Thoracic aorta (tissue), 2 donors: ENCODE results near the gene OR2AE1. TPM values are rescaled to one million over a fixed set of nuclear protein-coding genes. Genes with fewer than 3 reads are reported as not detected.
"Not testable (repeated sequence)": the region's sequence is repeated elsewhere in the genome, so short reads cannot be mapped to it uniquely, and the experiment has no call there.

Experiments
- ATAC-seq: fragments of 150-250 bp; one replicate; pipeline ENCODE4 v1.8.0; 2017; ENCODE audit warnings: low read depth; ENCODE audit not compliant: insufficient number of reproducible peaks, low FRiP score
- DNase-seq: peaks from one replicate; pipeline ENCODE4 v3.0.0-alpha.2; 2020; ENCODE audit warnings: low spot score
- H3K27ac ChIP-seq, 2 donors: fragments of 200-600 bp; sonication (generic); 1 replicate in 1 of 2; 2 replicates in 1 of 2; pipeline ENCODE4 v1.5.1; 2016; ENCODE audit warnings: mild to moderate bottlenecking in 2 of 2, moderate library complexity in 2 of 2
- H3K27me3 ChIP-seq: fragments of 200-600 bp; sonication (generic); replicated peaks from 2 replicates; pipeline ENCODE4 v1.6.0; 2016; ENCODE audit warnings: mild to moderate bottlenecking; ENCODE audit not compliant: insufficient read depth
- H3K36me3 ChIP-seq: fragments of 200-600 bp; sonication (generic); one replicate; pipeline ENCODE4 v1.5.1; 2016
- H3K4me1 ChIP-seq, 2 donors: fragments of 200-600 bp; sonication (generic); 1 replicate in 1 of 2; 2 replicates in 1 of 2; pipeline versions ENCODE4 v1.5.1 to v1.6.0; 2016; ENCODE audit warnings: low read depth in 2 of 2, mild to moderate bottlenecking in 1 of 2; ENCODE audit not compliant: control insufficient read depth in 1 of 2
- H3K4me3 ChIP-seq: fragments of 200-600 bp; sonication (generic); 2 replicates; pipeline ENCODE4 v1.5.1; 2016; ENCODE audit warnings: mild to moderate bottlenecking
- H3K9me3 ChIP-seq: fragments of 200-600 bp; sonication (generic); 2 replicates; pipeline ENCODE4 v1.5.1; 2016
- CTCF ChIP-seq: fragments of 200-600 bp; sonication (generic); IDR thresholded peaks from one replicate; pipeline ENCODE4 v1.5.1; 2019; ENCODE audit warnings: antibody characterized with exemption
- total RNA-seq, 2 donors: library from RNA; depleted of rRNA; stranded (reverse); fragments of >200 nt; gene quantifications; one replicate each; pipeline versions ENCODE4 v1.1.0 to v1.2.3, GENCODE V29; 2016

The OR2AE1 gene
- total RNA-seq, 2 donors from 2014 or later = 0.41 to 2.9 TPM

- H3K4me3 ChIP-seq = no peak overlapping the region
- ATAC-seq = no peak
- TF ChIP-seq CTCF = no peak
- H3K9me3 ChIP-seq = no peaks in the 10 kb centered on the region
- no peaks in the 10 kb centered on the region for H3K4me1 ChIP-seq
- H3K27ac ChIP-seq = no peak overlapping the region
- peaks cover 32% of the 10 kb centered on the region for H3K36me3 ChIP-seq
- H3K27me3 ChIP-seq = no peaks in the 10 kb centered on the region
- DNase-seq = no peak
Measured at GRCh38 chr7:99898023-99898357, 21.2 kb upstream of the OR2AE1 start.

- no peak for DNase-seq
- ATAC-seq = no peak
- Histone ChIP-seq H3K9me3 (no peaks in the 10 kb centered on the region), H3K27ac (no peak overlapping the region), H3K36me3 (peaks cover 27% of the 10 kb centered on the region), H3K27me3 (no peaks in the 10 kb centered on the region), H3K4me3 (no peak overlapping the region), H3K4me1 (no peaks in the 10 kb centered on the region)
- TF ChIP-seq CTCF = no peak
Measured at GRCh38 chr7:99897322-99898022, 20.6 kb upstream of the OR2AE1 start.

- Histone ChIP-seq H3K4me3 (no peak overlapping the region), H3K36me3 (peaks cover 16% of the 10 kb centered on the region), H3K9me3 (no peaks in the 10 kb centered on the region), H3K27me3 (no peaks in the 10 kb centered on the region), H3K4me1 (no peaks in the 10 kb centered on the region), H3K27ac (no peak overlapping the region)
- TF ChIP-seq CTCF = no peak
- DNase-seq (no peak), ATAC-seq (no peak)
Measured at GRCh38 chr7:99894738-99895137, 17.9 kb upstream of the OR2AE1 start.

GRCh38 chr7:99893280-99893679, 16.4 kb upstream of the OR2AE1 start:
- Histone ChIP-seq H3K9me3 (no peaks in the 10 kb centered on the region), H3K27ac (no peak overlapping the region), H3K27me3 (no peaks in the 10 kb centered on the region), H3K4me3 (no peak overlapping the region), H3K36me3 (peaks cover 19% of the 10 kb centered on the region), H3K4me1 (no peaks in the 10 kb centered on the region)
- no peak for TF ChIP-seq CTCF
- DNase-seq (no peak), ATAC-seq (no peak)

- not testable (repeated sequence) for DNase-seq, H3K9me3 ChIP-seq, H3K4me1 ChIP-seq, H3K27me3 ChIP-seq, H3K27ac ChIP-seq, H3K4me3 ChIP-seq, ATAC-seq
- peaks cover 19% of the 10 kb centered on the region for H3K36me3 ChIP-seq
Measured at GRCh38 chr7:99890348-99890747, 13.5 kb upstream of the OR2AE1 start.

- peaks cover 19% of the 10 kb centered on the region for H3K36me3 ChIP-seq
- H3K27me3 ChIP-seq, H3K27ac ChIP-seq, ATAC-seq, DNase-seq, H3K4me1 ChIP-seq, H3K4me3 ChIP-seq, H3K9me3 ChIP-seq: not testable (repeated sequence)
Measured at GRCh38 chr7:99888366-99888765, 11.5 kb upstream of the OR2AE1 start.
